CD14-positive monocyte (primary cell): ENCODE data around the gene NPR3. TPM values are rescaled to one million over a fixed set of nuclear protein-coding genes. Genes with fewer than 3 reads are reported as not detected.

Source experiments
- DNase-seq, 3 donors: peaks; one replicate each; pipeline ENCODE4 v3.0.0-alpha.2; 2011 to 2022
- H2AFZ ChIP-seq: 2 replicates; pipeline ENCODE4 v1.6.0; 2012; ENCODE audit warnings: mild to moderate bottlenecking, low read depth, low read length, inconsistent platforms; ENCODE audit not compliant: insufficient read depth, poor library complexity, severe bottlenecking
- H3K27ac ChIP-seq, 2 donors: 1 replicate in 1 of 2; 2 replicates in 1 of 2; pipeline ENCODE4 v1.5.1; 2012 to 2013; ENCODE audit warnings: low read length in 2 of 2, control low read depth in 1 of 2, inconsistent platforms in 1 of 2, low read depth in 1 of 2, mild to moderate bottlenecking in 1 of 2
- H3K27me3 ChIP-seq, 2 donors: one replicate each; pipeline versions ENCODE4 v1.6.0 to v1.6.1; 2011 to 2013; ENCODE audit warnings: low read length in 2 of 2; ENCODE audit not compliant: control insufficient read depth in 2 of 2, insufficient read depth in 2 of 2
- H3K36me3 ChIP-seq, 2 donors: replicated peaks in 1 of 2; 1 replicate in 1 of 2; 2 replicates in 1 of 2; pipeline versions ENCODE4 v1.5.1 to v1.6.1; 2012 to 2013; ENCODE audit warnings: low read length in 2 of 2, control low read depth in 1 of 2, inconsistent platforms in 1 of 2, mild to moderate bottlenecking in 1 of 2; ENCODE audit not compliant: insufficient read depth in 2 of 2, control insufficient read depth in 1 of 2
- H3K4me1 ChIP-seq, 2 donors: 1 replicate in 1 of 2; 2 replicates in 1 of 2; pipeline versions ENCODE4 v1.5.1 to v1.6.1; 2012 to 2013; ENCODE audit warnings: low read length in 2 of 2, control low read depth in 1 of 2, inconsistent platforms in 1 of 2, mild to moderate bottlenecking in 1 of 2, moderate library complexity in 1 of 2; ENCODE audit not compliant: insufficient read depth in 2 of 2, control insufficient read depth in 1 of 2
- H3K4me2 ChIP-seq: replicated peaks from 2 replicates; pipeline ENCODE3; 2012; ENCODE audit warnings: low read length, moderate library complexity, mild to moderate bottlenecking; ENCODE audit not compliant: poor library complexity, severe bottlenecking; ENCODE audit errors: extremely low read depth
- H3K4me3 ChIP-seq, 3 experiments: fragments of 200-600 bp in 1 of 3; sonication (generic) in 1 of 3; replicated peaks in 1 of 3; 1 replicate in 2 of 3; 2 replicates in 1 of 3; pipeline ENCODE4 v1.5.1; 2011 to 2013; ENCODE audit warnings: low read length in 3 of 3, mild to moderate bottlenecking in 3 of 3, control low read depth in 2 of 3, low read depth in 2 of 3, inconsistent platforms in 1 of 3, moderate library complexity in 1 of 3
- H3K79me2 ChIP-seq: 2 replicates; pipeline ENCODE4 v1.6.0; 2012; ENCODE audit warnings: mild to moderate bottlenecking, control low read depth, inconsistent platforms, low read length, moderate library complexity; ENCODE audit not compliant: insufficient read depth
- H3K9ac ChIP-seq: 2 replicates; pipeline ENCODE4 v1.6.0; 2017; ENCODE audit warnings: low read length, mild to moderate bottlenecking; ENCODE audit not compliant: insufficient read depth, poor library complexity, severe bottlenecking
- H3K9me3 ChIP-seq, 2 donors: replicated peaks in 1 of 2; 1 replicate in 1 of 2; 2 replicates in 1 of 2; pipeline versions ENCODE4 v1.5.1 to v1.6.1; 2012 to 2013; ENCODE audit warnings: low read length in 2 of 2, control low read depth in 1 of 2; ENCODE audit not compliant: control insufficient read depth in 1 of 2, insufficient read depth in 1 of 2
- H4K20me1 ChIP-seq: 2 replicates; pipeline ENCODE4 v1.6.0; 2012; ENCODE audit warnings: mild to moderate bottlenecking, low read length, control low read depth, moderate library complexity; ENCODE audit not compliant: insufficient read depth
- H3K27ac Mint-ChIP-seq, 7 donors: one replicate each; pipeline ENCODE4 v1.8.0; 2020; ENCODE audit warnings: mild to moderate bottlenecking in 7 of 7, mixed read lengths in 7 of 7, moderate library complexity in 6 of 7, inconsistent platforms in 2 of 7
- H3K27me3 Mint-ChIP-seq, 3 donors: one replicate each; pipeline ENCODE4 v1.8.0; 2021 to 2022; ENCODE audit warnings: low read depth in 3 of 3, mild to moderate bottlenecking in 3 of 3, mixed read lengths in 3 of 3, moderate library complexity in 3 of 3, inconsistent platforms in 1 of 3
- H3K36me3 Mint-ChIP-seq, 2 donors: one replicate each; pipeline ENCODE4 v1.8.0; 2020; ENCODE audit warnings: mixed read lengths in 2 of 2, inconsistent platforms in 1 of 2, mild to moderate bottlenecking in 1 of 2
- H3K4me1 Mint-ChIP-seq: one replicate; pipeline ENCODE4 v1.8.0; 2020; ENCODE audit warnings: mild to moderate bottlenecking, mixed read lengths
- H3K4me3 Mint-ChIP-seq, 2 donors: one replicate each; pipeline ENCODE4 v1.8.0; 2020; ENCODE audit warnings: mild to moderate bottlenecking in 2 of 2, mixed read lengths in 2 of 2, moderate library complexity in 1 of 2
- H3K9me3 Mint-ChIP-seq, 7 donors: one replicate each; pipeline ENCODE4 v1.8.0; 2020 to 2022; ENCODE audit warnings: mixed read lengths in 7 of 7, mild to moderate bottlenecking in 6 of 7, moderate library complexity in 6 of 7, inconsistent platforms in 2 of 7
- WGBS: methylation state at CpG from one replicate; pipeline ENCODE4 v1.1.5; 2013; ENCODE audit warnings: missing lambda C conversion rate; ENCODE audit not compliant: insufficient coverage; 5-methylcytosine and 5-hydroxymethylcytosine counted together
- intact Hi-C, 2 donors: fragments of 100-400 bp; cut with micrococcal nuclease; formaldehyde crosslinking; loops; one replicate each; pipeline versions ENCODE4 v1.15.0 to v1.15.1; 2023
- polyA plus RNA-seq, 3 donors: library from polyadenylated mRNA; depleted of rRNA in 1 of 3; unstranded in 2 of 3; stranded (reverse) in 1 of 3; fragments of 300-500 nt in 2 of 3; fragments of >200 nt in 1 of 3; fragmentation: Illumina TruSeq in 2 of 3; gene quantifications; 1 replicate in 2 of 3; 2 replicates in 1 of 3; pipeline ENCODE4 v1.2.3, GENCODE V29; 2012 to 2021
- TF ChIP-seq, protein P1 (sequence below): fragments of 200-600 bp; IDR thresholded peaks from one replicate; pipeline ENCODE4 v1.8.0; 2022; ENCODE audit warnings: antibody characterized with exemption, mild to moderate bottlenecking

Gene NPR3
- polyA plus RNA-seq, 3 donors, result not detected

DNA sequence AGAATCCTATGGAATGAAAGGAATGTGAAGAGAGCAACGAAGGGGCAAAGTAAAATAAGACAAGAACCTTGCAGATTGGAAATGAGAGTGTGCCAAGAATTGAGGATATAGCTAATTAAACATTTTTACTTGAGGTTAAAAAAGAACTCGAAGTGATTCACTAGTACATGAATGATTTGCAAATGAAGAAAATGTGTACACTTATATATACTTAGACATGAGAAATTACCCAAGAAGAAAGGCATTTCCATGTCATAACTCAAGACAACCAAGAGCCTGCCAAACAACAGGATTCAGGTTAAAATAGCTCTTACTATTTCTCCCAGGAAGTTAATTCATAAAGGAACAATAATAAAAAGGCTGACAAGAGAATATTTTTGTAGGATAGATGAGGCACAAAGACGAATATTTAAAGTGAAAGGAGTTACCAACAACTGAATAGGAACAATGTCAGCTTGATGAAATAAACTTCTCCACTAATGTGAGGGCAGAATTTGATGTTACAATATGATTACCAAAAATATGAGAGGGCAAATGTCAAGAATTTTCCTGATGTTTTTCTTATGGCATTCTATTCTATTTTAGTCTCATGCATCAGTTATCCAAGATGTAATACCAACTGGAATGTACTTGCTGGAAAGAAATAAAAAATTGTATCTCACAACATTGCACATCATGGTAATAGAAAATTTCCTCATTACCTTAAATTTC, 18.9 kb upstream of the NPR3 start:
- no peaks in the 10 kb centered on the region for H3K36me3 Mint-ChIP-seq
- H2AFZ ChIP-seq, result no peak overlapping the region
- peaks cover 0 to 8% (median 0%) of the 10 kb centered on the region in 7 donors for H3K9me3 Mint-ChIP-seq
- intact Hi-C loops, result no loop called here
- no peaks in the 10 kb centered on the region for H3K9me3 ChIP-seq
- H3K4me1 ChIP-seq, result no peaks in the 10 kb centered on the region
- no peak overlapping the region for H3K4me2 ChIP-seq
- H3K4me3 Mint-ChIP-seq, result no peak overlapping the region
- WGBS, result no CpG with 5 or more reads among the region's 3 CpGs
- no peak overlapping the region for H3K27ac ChIP-seq
- H3K4me1 Mint-ChIP-seq, result no peaks in the 10 kb centered on the region
- H4K20me1 ChIP-seq, result no peaks in the 10 kb centered on the region
- H3K79me2 ChIP-seq, result no peaks in the 10 kb centered on the region
- no peak overlapping the region for H3K9ac ChIP-seq
- DNase-seq, result no peak
- H3K27me3 Mint-ChIP-seq, result peaks cover 0 to 2% (median under 1%) of the 10 kb centered on the region in 3 donors
- no peaks in the 10 kb centered on the region for H3K27me3 ChIP-seq
- no peaks in the 10 kb centered on the region for H3K36me3 ChIP-seq
- no peak overlapping the region for H3K4me3 ChIP-seq
- TF ChIP-seq, protein P1, sequence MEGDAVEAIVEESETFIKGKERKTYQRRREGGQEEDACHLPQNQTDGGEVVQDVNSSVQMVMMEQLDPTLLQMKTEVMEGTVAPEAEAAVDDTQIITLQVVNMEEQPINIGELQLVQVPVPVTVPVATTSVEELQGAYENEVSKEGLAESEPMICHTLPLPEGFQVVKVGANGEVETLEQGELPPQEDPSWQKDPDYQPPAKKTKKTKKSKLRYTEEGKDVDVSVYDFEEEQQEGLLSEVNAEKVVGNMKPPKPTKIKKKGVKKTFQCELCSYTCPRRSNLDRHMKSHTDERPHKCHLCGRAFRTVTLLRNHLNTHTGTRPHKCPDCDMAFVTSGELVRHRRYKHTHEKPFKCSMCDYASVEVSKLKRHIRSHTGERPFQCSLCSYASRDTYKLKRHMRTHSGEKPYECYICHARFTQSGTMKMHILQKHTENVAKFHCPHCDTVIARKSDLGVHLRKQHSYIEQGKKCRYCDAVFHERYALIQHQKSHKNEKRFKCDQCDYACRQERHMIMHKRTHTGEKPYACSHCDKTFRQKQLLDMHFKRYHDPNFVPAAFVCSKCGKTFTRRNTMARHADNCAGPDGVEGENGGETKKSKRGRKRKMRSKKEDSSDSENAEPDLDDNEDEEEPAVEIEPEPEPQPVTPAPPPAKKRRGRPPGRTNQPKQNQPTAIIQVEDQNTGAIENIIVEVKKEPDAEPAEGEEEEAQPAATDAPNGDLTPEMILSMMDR, result no peak
- H3K27ac Mint-ChIP-seq, result no peak overlapping the region

DNA sequence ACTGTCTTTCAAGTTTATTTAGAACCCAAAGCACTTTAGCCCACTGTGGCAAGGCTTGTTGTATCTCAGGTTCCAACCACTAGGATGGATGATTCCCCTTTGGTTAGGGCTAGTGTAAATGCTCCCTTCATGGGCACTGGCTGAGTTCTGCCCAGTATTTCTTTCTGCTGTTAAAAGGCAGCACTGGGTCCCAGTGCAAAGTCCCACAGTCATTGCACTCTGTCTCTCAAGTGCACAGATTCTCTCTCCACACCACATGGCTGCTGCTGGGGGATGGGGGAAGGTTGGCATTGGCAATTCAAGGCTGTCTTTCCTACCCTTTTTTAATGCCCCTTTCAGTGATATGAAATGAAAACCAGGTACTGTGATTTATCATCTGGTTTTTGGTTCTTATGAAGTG, 7.2 kb upstream of the NPR3 start:
- no peak for DNase-seq
- Histone ChIP-seq H3K4me3 (no peak overlapping the region), H2AFZ (no peak overlapping the region), H3K36me3 (no peaks in the 10 kb centered on the region), H3K9me3 (peaks cover 2 to 7% of the 10 kb centered on the region in 2 donors), H4K20me1 (no peaks in the 10 kb centered on the region), H3K9ac (no peak overlapping the region), H3K4me1 (peaks cover 3 to 4% of the 10 kb centered on the region in 2 donors), H3K4me2 (no peak overlapping the region), H3K79me2 (no peaks in the 10 kb centered on the region), H3K27ac (no peak overlapping the region), H3K27me3 (peaks cover 2 to 17% of the 10 kb centered on the region in 2 donors)
- Mint-ChIP-seq H3K4me1 (peaks cover 5% of the 10 kb centered on the region), H3K4me3 (no peak overlapping the region), H3K9me3 (peaks cover 3 to 11% (median 6%) of the 10 kb centered on the region in 7 donors), H3K27me3 (peaks cover 6 to 13% (median 11%) of the 10 kb centered on the region in 3 donors), H3K27ac (no peak overlapping the region), H3K36me3 (peaks cover 0 to 3% of the 10 kb centered on the region in 2 donors)
- intact Hi-C loops, result no loop called here
- TF ChIP-seq, protein P1, result no peak
